OCI-M1 (cell line): ENCODE results near the gene HSH2D.

Experiments used
- DNase-seq: peaks from one replicate; lab custom pipeline; 2025; lab: John Stamatoyannopoulos, UW

Gene HSH2D

GRCh38 chr19:16193466-16193865, 50.0 kb downstream of the HSH2D start:
- DNase-seq: no peak

GRCh38 chr19:16197188-16197621, 53.7 kb downstream of the HSH2D start:
- peak; percentile 96 for DNase-seq

- peak; percentile 97 for DNase-seq
Measured at GRCh38 chr19:16197622-16198369, 54.3 kb downstream of the HSH2D start, which contains the start of gene AP1M1. Gene AP1M1, plus strand, starts transcription at chr19:16197911. Its CDS starts 116 bp downstream, at chr19:16198027.

GRCh38 chr19:16198370-16198651, 54.8 kb downstream of the HSH2D start:
- DNase-seq: no peak

GRCh38 chr19:16199275-16199932, 55.9 kb downstream of the HSH2D start:
- no peak for DNase-seq

- no peak for DNase-seq
Measured at GRCh38 chr19:16200038-16201010, 56.8 kb downstream of the HSH2D start.

GRCh38 chr19:16201011-16201391, 57.5 kb downstream of the HSH2D start:
- no peak for DNase-seq

GRCh38 chr19:16202320-16203255, 59.1 kb downstream of the HSH2D start:
- no peak for DNase-seq

- DNase-seq: no peak
Measured at GRCh38 chr19:16203256-16204004, 59.9 kb downstream of the HSH2D start.

GRCh38 chr19:16204005-16204294, 60.5 kb downstream of the HSH2D start:
- DNase-seq: no peak

- DNase-seq: no peak
Measured at GRCh38 chr19:16205205-16206045, 61.9 kb downstream of the HSH2D start.

- no peak for DNase-seq
Measured at GRCh38 chr19:16206046-16206605, 62.6 kb downstream of the HSH2D start.

- DNase-seq: no peak
Measured at GRCh38 chr19:16206637-16207036, 63.2 kb downstream of the HSH2D start.

GRCh38 chr19:16207063-16207462, 63.6 kb downstream of the HSH2D start:
- DNase-seq: no peak

- no peak for DNase-seq
Measured at GRCh38 chr19:16207490-16208025, 64.1 kb downstream of the HSH2D start.
